Activated T-cell treated with anti-CD3 and anti-CD28 coated beads for 1 hour (primary cell): Measurements from ENCODE around the gene DHDDS.

Source experiments
- DNase-seq: peaks from one replicate; pipeline ENCODE4 v3.0.0-alpha.2; 2020; ENCODE audit warnings: low read depth

DHDDS gene

DNA sequence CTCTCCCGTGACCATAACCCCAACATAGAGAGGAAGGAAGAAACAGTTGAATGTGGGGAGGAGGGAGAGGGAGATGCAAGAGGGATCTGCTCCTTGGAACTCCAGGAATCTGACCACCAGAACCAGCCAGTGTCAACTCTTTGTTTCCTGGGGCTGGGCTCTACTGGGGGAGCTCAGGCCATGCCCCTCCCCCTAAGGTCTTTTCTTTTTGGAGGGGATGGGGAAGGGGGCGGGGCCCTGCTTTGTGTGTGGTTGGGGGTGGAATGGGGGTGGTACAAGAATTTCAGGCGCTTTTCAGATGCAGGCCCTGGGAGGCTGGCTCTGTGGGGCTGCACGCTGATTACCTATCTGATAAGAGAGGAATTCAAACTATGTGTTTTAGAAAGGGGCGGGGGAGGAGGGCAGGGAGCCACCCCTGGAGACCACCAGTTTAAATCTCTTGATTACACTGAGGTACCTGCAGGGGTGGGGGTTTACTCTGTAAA, 13.2 kb upstream of the DHDDS start:
- DNase-seq, result no peak

DNA sequence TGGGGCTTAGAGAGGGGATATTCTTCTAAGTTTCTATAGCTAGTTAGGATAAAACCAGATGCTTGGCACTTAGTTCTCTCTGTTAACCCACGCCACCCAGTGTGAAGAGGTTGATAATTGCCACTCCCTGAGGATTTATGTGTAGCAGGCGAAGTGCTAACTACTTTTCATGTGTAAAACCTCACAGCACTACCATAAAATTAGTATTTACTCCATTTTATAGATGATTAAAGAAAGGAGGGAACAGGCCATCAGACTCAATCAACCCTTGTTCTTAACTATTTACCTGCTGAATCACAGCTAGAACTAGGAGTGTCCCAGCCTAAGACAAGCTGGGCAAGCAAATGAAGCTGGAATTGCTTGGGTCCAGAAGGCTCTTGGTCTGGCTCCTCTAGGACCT, 12.6 kb upstream of the DHDDS start:
- DNase-seq, result no peak

DNA sequence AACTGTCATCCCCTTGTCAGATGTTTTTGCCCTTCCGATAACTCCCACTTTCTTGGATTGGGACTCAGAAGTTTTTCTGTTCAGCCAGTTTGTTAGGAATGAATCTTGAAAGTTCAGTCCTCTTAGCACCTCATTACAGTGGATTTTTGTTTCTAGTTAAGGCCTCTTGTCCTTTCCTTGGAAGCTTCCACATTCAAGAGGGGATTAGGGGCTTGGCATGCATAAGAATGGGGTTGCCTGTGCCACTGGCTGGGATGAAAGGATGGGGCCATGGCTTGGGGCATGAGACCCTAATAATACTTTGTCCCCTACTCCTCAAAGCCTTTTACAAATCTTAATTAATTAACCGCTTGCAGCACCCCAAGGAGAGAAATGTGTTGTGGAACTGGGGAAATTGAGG, 2.4 kb upstream of the DHDDS start:
- DNase-seq, result no peak

DNA sequence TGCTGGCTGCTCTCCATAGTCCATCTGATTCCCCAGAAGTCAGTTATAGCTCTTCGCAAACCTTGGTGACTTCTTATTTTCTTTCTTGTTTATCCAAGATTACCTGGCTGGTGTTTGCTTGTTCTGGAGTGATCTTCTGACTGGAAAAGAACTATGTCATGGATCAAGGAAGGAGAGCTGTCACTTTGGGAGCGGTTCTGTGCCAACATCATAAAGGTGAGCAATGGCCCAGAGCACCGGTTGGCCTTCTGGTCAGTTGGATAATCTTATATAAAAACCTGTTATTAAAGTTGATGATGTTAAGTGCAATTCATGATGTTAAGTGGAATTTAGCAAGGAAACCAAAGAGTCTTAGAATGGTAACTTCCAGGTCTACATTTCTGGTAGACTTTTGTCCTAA, 672 bp downstream of the DHDDS start:
- no peak for DNase-seq

DNA sequence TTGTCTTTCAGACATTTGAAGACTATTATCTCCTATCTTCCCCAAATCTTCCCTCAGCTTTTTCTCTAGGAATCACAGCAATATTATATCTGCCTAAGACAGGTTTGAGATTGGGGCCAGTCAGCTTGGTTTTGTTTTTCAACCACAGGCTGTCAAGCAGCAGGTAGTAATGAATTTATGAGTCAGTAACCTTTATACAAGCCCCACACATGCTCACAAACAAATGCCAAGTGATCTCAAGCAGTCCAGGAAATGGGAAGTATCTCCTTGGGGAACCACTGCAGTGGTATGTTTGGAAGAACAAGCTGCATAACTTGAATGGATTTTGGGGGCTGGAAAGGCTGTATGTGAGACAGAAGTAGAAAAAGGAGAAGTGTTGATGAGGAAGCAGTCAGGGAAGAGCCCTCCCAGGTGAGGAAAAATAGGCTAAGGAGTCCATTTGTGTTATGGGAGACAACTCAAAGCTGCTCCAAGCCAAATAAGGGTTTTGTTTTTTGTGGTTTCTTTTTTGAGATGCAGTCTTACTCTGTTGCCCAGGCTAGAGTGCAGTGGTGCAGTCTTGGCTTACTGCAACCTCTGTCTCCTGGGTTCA, 2.1 kb downstream of the DHDDS start:
- no peak for DNase-seq

DNA sequence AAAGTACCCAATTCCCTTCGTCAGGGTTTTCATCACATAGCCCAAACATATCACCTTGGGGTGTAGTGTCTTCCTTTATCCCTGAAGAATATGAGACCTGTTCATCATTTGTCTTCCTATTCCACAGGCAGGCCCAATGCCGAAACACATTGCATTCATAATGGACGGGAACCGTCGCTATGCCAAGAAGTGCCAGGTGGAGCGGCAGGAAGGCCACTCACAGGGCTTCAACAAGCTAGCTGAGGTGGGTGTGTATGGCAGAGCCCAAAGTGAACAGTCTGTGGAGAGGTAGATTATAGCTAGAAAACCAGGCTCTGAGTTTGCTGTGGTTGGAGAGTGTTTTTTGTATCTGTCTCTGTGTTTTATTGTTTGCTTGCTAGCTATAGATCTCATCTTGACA, 5.9 kb downstream of the DHDDS start:
- DNase-seq, result no peak

DNA sequence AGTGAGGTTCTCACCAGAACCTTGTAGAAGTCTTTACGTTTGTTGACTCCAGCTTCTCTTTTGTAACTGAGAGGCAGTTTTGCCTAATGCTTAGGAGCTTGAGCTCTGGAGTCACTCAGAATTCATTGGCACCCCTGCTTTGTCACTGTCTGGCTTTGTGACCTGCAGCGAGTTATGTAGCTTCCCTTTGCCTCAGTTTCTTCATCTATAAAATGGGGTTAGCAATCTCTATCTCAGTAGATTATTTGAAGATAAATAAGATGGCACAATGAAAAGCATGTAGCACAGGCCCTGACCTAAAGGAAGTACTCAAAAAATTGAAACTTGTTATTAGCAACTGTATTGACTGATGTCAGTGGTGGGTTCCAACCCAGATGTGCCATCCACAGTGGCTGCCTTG, 8.1 kb downstream of the DHDDS start:
- no peak for DNase-seq

DNA sequence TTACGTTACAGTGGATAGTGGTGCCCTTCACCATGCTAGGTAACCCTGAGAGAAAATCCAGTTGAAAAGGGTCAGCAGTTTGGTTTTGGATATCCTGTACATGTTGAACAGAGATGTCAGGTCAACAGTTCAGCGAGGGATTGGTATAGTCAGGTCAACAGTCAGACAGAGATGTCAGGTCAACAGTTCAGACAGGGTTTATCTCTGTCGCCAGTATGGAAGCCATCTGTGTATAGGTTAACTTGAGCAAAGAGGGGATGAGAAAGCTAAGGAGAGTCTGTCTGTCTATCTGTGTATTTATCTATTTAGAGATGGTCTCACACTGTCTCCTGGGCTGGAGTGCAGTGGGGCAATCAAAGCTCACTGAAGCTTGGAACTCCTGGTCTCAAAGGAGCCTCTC, 17.7 kb downstream of the DHDDS start:
- no peak for DNase-seq

DNA sequence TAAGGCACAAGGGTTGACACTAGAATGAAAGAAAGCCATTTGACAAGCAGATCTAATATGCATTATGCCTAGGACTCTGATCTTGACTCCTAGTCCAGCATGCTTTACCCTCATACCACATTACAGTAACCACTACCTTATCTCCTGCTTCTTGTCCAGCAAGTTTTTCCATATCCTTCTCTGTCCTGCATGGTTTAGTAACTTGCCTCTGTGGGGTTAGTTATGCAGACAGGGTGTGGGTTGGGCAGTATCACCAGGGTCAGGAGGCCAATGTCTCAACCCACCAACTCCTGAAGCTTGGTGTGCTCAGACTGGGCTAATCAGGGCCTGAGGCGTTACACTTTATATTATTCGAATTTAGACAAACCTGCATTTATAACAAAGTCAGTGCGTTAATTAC, 18.8 kb downstream of the DHDDS start:
- no peak for DNase-seq

DNA sequence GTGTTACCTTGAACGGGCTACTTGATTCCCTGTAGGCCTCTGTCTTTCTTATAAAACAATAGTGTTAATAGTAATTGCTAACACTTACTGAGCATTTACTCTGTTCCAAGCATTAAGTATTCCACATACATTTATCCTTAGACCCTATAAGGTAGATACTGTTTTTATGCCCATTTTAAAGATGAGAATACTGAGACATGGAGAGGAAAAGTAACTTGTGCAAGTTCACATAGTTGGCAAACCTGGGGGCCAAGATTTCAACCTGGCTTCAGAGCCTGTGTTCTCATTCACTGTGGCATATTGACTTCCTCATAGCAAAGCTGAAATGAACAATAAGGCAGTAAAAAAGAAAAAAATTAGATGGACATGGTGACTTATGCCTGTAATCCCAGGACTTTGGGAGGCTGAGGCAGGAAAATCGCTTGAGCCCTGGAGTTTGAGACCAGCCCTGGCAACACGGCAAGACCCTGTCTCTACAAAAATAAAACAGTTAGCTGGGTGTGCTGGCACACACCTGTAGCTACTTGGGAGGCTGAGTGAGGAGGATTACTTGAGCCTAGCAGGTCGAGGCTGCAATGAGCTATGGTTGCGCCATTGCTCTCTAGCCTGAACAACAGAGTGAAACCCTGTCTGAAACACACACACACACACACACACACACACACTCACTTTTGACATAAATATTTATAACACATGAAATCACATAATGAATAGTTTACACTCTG, 20.5 kb downstream of the DHDDS start:
- no peak for DNase-seq

DNA sequence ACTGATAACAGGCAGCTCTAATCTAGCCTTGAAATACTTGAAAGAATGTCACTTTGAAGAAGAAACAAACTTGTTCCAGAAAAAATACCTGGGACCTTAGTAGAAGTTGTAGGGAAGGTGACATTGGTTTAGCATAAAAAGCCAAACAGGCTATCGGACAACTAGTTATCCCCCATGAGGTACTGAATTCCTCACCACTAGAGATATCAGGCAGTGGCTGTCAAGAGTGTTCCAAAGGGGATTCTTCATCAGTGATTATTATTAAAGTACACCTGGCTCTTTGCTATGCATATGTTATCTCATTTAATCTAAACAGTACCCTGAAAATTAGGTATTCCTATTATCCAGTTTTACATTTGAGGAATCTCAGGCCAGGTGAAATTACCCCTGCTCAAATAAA, 27.0 kb downstream of the DHDDS start:
- DNase-seq, result no peak

DNA sequence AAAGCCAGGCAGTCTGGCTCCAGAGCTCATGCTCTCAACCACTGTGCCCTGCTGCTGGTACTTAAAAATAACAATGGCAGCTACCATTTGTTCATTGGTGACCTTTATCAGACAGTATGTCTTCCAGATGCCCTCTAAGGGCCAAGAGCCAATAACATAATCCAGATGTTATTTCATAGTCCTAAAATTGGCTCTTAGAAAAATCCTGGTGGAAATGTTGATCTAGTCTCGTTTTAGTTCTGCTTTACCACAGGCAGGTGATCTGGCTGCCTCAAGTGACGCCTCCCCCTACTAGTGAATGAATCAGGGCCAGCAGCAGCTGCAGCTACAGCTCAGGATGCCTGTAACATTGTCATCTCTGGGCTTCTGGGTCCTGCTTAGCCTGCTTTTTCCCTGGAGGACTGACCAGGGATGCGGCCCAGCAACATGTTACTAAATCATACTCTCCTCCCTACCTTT, 27.5 kb downstream of the DHDDS start:
- no peak for DNase-seq

DNA sequence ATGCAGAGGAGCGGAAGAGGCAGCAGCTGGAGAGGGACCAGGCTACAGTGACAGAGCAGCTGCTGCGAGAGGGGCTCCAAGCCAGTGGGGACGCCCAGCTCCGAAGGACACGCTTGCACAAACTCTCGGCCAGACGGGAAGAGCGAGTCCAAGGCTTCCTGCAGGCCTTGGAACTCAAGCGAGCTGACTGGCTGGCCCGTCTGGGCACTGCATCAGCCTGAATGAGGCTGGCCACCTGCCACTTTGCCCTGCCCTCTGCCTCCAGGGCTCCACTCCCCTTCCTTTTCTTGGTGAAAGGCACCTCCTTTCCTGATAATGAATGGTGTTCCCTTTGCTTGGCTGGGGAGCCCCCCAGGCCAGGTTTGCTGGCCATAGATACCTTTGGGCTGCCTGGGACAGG, 36.8 kb downstream of the DHDDS start:
- DNase-seq, result no peak

DNA sequence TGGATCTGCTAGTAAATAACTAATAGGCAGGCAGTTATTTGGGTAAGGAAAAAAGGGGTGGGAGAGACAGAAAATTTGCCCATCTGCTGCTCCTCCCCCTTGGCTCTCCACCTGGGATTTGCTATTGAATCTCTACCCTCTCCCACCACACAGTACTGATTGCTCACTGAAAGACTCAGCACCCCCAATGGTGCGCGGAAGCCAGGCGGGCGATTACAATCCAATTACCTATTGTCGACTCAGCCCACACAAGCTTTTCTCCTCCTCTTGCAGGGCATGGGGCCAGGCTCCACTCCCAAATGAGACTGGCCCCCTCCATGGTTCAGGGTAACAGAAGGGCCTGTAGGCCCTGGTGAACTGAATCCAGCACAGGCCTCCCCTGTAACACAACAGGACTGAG, 37.4 kb downstream of the DHDDS start:
- DNase-seq, result no peak

DNA sequence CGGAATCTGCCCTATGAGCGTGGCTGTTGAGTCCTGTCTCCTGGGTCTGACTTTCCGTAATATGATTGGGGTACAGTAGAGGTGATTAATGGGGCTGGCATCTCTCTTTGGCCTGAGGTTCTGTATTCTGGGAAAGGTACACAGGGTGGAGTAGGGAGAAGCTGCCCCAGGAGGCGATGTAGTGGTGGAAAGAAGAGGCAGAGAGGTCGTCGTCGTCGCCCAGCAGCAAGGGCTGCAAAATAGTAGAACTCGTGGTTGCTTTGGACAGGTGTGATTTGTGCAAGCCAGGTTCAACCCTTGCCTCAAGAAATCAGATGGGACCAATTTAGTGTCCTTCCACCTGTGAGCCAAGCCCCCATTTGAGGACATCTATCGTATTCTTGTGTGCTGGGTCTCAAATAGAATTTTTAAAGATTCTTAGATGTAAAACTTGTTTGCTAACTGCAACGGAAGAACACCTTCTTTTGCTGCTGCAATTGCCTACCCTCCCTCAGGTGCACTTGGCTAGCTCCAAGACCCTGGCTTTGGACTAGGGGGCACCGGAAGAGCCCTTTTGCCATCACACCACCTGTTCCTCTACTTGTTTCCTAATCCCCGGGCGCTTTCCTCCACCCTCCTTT, 38.9 kb downstream of the DHDDS start:
- no peak for DNase-seq

DNA sequence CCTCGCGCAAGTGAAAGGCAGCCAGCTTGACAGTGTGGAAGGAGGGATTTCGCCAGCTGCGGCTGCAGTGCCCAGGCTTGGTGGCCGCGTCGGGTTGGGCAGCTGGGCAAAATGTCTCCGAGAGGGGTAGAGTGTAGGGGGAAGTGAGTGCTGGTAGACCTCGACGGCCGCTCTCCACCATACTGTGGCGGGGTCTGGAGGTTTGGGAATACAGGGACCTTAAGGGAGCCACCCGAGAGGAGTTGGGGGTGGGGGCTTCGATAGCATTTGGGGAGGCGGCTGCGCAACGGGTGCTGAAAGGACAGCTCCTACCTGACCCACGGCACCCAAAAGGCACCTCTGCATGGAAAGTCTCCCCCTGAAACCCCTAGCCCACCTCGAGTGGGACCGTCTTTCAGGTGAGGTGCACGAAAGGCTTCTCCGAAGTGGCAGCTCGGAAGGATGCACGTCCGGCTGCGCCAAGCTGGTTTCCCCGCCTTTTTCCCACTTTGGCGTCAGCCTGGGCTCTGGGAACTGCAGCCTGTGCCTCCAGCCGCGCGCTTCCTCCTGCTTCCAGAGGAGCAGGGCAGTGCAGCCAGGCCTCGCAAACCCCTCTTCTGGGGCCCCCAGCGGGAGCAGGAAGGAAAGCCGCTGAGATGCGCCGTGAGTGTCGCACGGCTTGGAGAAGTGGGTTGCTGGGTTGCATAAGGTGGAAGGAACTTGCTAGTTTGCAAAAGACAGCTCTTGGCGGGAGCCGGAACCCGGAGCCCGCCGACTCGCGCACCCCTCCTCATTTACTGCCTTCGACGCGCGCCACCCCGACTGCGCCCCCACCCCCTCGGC, 39.6 kb downstream of the DHDDS start:
- peak; percentile 28 for DNase-seq

DNA sequence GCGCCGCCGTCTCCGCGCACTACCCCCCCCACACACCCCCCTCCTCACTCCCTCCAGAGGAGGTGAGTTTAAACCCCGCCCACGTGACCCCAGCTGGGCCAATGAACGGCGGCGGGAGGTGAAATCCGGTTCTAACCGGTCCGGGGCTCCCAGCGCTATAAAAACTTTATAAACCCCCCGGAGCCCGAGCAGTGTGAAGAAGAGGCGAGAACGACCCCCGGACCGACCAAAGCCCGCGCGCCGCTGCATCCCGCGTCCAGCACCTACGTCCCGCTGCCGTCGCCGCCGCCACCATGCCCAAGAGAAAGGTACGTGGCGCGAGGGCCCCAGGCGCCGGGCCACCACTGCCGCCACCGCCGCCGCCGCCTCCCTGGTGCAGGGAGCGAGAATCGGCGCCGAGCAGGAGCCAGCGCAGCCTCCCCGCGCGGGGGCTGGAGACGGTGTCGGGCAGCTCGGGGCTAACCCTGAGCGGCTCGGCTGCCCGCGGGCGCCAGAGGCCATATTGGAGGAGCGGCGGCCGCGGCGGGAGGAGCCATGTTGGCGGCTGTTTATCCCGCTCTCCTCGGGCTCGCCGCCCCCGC, 40.3 kb downstream of the DHDDS start, which contains the start of gene HMGN2:
HMGN2 (plus strand) TSS at position 121 of the 581 bp plus-strand sequence; CDS start at position 294, 173 bp downstream.
- peak; percentile 85 for DNase-seq

DNA sequence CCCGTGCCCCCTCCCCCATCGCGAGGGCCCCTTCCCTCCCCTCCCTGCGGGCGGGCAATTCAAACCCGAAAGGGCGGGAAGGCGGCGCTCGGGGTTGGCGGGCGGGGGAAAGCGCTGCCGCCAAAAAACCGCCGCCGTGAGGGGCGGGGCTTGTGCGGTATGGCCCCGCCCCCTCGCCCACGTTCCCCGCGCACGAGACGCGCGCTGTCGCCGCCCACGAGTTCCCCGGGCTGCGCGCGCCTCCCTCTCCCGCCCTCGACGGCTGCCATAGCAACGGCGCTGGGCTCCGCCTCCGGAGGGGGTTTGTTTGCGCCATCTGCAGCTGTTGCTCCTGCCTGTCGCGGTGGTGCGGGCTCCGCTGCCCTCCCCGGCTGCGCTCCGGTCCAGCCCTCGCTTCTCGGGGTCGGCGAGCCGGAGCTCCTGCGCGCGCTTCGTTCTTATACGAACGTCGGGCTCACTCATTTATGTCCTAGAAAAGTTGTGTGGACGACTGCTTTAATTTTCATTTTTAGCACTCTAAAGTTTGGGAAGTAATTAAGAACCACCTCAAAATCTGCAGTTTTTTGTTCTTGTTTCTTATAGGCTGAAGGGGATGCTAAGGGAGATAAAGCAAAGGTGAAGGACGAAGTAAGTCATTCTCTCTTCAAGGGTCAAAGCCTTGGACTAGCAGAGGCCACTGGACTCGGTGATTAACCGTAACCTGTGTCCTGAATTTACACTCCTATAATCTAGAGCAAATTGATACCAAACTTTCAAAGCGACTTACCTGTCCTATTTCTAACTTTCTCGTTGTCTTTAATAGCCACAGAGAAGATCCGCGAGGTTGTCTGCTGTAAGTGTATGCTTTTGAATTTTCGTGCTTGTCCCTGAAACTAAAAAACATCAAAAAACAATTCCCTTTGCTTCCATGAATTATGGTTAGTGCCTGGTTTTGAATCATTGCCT, 41.1 kb downstream of the DHDDS start:
- DNase-seq, result peak; percentile 98

DNA sequence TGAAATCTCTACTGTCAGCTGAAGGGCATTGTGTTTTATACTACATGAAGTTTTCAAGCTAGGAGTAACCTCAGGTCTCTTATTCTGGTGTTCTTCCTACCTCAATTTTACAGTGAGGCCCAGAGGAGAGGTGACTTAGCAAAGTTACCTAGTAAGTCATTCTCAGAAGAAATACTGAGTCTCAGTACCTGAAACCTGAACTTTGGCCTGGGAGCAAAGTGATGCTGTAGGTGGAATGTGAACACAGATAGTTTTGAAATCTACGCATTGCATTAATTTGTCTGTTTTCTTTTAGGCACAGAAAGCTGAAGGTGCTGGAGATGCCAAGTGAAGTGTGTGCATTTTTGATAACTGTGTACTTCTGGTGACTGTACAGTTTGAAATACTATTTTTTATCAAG, 42.7 kb downstream of the DHDDS start:
- no peak for DNase-seq

DNA sequence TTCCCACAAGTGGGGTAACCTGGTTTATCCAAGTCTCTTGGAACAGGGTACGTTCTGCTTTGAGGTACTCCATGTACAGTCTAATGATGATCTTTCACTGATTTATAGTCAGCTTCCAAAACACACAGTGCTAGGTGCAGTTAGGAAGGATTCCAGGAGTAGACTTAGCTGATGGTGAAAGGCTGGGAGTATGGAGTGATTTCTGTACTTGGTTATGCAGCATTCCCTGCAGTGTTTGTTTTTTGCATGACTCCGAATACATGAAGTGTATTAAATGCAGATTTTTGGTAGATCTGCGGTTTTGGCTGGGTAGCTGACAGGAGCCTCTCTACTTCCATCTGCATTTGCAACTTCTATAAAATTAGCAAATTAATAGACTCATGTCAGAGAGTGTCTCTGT, 43.9 kb downstream of the DHDDS start:
- no peak for DNase-seq

DNA sequence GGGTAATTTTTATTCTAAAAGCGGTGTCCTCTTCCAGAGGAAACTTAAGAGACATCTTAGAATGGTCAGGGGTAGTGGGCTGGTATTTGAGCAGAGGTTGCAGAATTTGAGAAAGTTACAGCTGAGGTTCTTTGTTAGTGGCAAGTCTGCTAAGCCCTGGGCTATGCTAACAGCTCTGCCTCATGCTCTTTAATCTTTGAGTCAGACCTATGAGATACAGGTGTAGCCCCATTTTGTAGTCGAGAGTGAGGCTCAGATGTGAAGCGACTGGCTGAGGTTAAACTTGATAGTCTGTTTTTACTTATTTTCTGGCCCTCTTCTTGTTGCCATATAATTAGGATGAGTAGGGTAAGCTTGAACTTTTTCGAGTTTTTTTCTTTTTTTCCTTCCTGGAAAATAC, 44.8 kb downstream of the DHDDS start:
- no peak for DNase-seq
